DND-41 (cell line): ENCODE results near the gene ETFA.

ENCODE experiments used
- ATAC-seq: fragments of 200-7000 bp; cut with Tn5 transposase; 3 replicates; pipeline ENCODE4 v1.9.1; 2021; ENCODE audit warnings: low read depth; ENCODE audit not compliant: insufficient read depth
- DNase-seq: peaks from one replicate; pipeline ENCODE4 v3.0.0-alpha.2; 2020
- H2AFZ ChIP-seq: 2 replicates; pipeline ENCODE4 v1.6.0; 2012; ENCODE audit warnings: low read depth, low read length
- H3K27ac ChIP-seq: 2 replicates; pipeline ENCODE4 v1.5.1; 2012; ENCODE audit warnings: low read length, inconsistent platforms
- H3K27me3 ChIP-seq: fragments of 200-600 bp; sonication (generic); 2 replicates; pipeline ENCODE4 v1.6.0; 2012; ENCODE audit warnings: low read length, mild to moderate bottlenecking, inconsistent platforms; ENCODE audit not compliant: insufficient read depth, poor library complexity
- H3K36me3 ChIP-seq: 2 replicates; pipeline ENCODE4 v1.5.1; 2012; ENCODE audit warnings: low read length, inconsistent platforms; ENCODE audit not compliant: insufficient read depth
- H3K4me1 ChIP-seq: 2 replicates; pipeline ENCODE4 v1.5.1; 2012; ENCODE audit warnings: mild to moderate bottlenecking, low read length; ENCODE audit not compliant: insufficient read depth
- H3K4me2 ChIP-seq: 2 replicates; pipeline ENCODE4 v1.6.0; 2012; ENCODE audit warnings: mild to moderate bottlenecking, moderate library complexity, low read length, inconsistent platforms; ENCODE audit not compliant: insufficient read depth
- H3K4me3 ChIP-seq, 2 experiments: fragments of 200-600 bp in 1 of 2; shearing (Covaris generic) in 1 of 2; 2 replicates each; pipeline ENCODE4 v1.5.1; 2012 to 2016; ENCODE audit warnings: inconsistent platforms in 2 of 2, low read length in 2 of 2, mild to moderate bottlenecking in 2 of 2, low read depth in 1 of 2, moderate library complexity in 1 of 2
- H3K79me2 ChIP-seq: 2 replicates; pipeline ENCODE4 v1.6.0; 2012; ENCODE audit warnings: low read length, inconsistent platforms; ENCODE audit not compliant: insufficient read depth
- H3K9ac ChIP-seq: 2 replicates; pipeline ENCODE4 v1.6.0; 2012; ENCODE audit warnings: low read depth, mild to moderate bottlenecking, inconsistent platforms, low read length, moderate library complexity
- H3K9me3 ChIP-seq: 2 replicates; pipeline ENCODE4 v1.5.1; 2012; ENCODE audit warnings: low read length, moderate library complexity, mild to moderate bottlenecking, inconsistent platforms; ENCODE audit not compliant: insufficient read depth, severe bottlenecking
- H4K20me1 ChIP-seq: 2 replicates; pipeline ENCODE4 v1.6.0; 2012; ENCODE audit warnings: low read length; ENCODE audit not compliant: insufficient read depth
- EZH2 ChIP-seq: IDR thresholded peaks from 3 replicates; pipeline ENCODE4 v1.6.1; 2012; ENCODE audit warnings: borderline replicate concordance, low read depth, mild to moderate bottlenecking, moderate library complexity, low read length, inconsistent platforms; ENCODE audit not compliant: severe bottlenecking
- TF ChIP-seq, protein P1 (sequence below): IDR thresholded peaks from 2 replicates; pipeline ENCODE4 v1.5.1; 2012; ENCODE audit warnings: borderline replicate concordance, low read length, moderate library complexity, mild to moderate bottlenecking; ENCODE audit not compliant: poor library complexity, severe bottlenecking; ENCODE audit errors: extremely low read depth

Gene ETFA

DNA sequence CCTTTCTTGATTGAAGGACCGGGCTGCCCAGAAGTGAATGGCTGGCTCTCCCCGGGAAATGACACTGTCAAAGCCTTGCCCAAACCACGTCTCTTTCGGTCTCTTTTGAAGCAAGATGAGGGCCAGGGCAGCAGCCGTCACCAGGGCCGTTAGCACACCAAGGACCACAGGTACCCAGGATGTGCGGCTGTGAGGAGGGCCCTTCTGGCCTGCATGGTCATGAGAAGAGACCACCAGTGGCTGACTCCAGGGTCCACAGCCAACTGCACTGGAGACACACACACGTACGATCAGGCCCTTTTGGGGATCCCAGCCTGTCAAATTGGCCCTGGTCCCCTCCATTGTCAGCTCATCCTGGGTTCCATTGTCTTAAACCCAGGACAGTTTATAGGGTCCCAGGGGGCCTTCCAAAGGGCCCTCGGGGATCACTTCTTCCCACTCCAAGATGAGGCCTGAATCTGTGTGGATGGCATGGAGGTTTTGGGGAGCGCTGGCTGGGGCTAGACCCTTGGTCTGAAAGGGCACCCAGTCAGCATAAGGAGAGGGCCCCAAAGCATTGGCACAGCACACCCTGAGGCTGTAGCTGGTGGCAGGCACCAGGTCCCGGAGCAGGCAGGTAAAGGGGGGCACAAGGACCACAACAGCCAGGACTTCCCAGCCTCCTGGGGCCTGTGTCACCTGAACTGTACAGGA, 50.9 kb downstream of the ETFA start:
- H3K27ac ChIP-seq = no peak overlapping the region
- H3K4me2 ChIP-seq = no peak overlapping the region
- H3K36me3 ChIP-seq = peaks cover 72% of the 10 kb centered on the region
- no peak overlapping the region for H3K4me3 ChIP-seq
- no peak for TF ChIP-seq EZH2
- TF ChIP-seq, protein P1, sequence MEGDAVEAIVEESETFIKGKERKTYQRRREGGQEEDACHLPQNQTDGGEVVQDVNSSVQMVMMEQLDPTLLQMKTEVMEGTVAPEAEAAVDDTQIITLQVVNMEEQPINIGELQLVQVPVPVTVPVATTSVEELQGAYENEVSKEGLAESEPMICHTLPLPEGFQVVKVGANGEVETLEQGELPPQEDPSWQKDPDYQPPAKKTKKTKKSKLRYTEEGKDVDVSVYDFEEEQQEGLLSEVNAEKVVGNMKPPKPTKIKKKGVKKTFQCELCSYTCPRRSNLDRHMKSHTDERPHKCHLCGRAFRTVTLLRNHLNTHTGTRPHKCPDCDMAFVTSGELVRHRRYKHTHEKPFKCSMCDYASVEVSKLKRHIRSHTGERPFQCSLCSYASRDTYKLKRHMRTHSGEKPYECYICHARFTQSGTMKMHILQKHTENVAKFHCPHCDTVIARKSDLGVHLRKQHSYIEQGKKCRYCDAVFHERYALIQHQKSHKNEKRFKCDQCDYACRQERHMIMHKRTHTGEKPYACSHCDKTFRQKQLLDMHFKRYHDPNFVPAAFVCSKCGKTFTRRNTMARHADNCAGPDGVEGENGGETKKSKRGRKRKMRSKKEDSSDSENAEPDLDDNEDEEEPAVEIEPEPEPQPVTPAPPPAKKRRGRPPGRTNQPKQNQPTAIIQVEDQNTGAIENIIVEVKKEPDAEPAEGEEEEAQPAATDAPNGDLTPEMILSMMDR = no peak
- H2AFZ ChIP-seq = no peak overlapping the region
- H3K9me3 ChIP-seq = peaks cover 32% of the 10 kb centered on the region
- DNase-seq (no peak), ATAC-seq (no peak)
- no peaks in the 10 kb centered on the region for H3K4me1 ChIP-seq
- no peak overlapping the region for H3K9ac ChIP-seq
- no peaks in the 10 kb centered on the region for H3K27me3 ChIP-seq
- no peaks in the 10 kb centered on the region for H3K79me2 ChIP-seq
- H4K20me1 ChIP-seq = no peaks in the 10 kb centered on the region

DNA sequence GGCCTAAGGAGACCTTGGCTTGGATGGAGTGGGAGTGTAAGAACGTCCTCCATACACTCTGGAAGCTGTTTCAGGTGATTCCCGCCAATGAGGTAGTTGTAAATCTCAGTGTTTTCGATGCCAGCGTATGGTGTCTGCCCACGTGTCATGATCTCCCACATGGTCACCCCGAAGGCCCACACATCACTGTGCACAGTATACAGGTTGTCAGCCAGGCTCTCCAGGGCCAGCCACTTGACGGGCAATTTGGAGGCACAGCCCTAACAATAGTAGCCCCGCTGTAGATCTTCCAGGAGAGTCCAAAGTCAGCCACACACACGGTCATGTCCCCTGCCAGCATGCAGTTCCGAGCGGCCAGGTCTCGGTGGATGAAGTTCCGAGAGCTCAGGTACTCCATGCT, 51.9 kb downstream of the ETFA start:
- Histone ChIP-seq H3K27ac (no peak overlapping the region), H2AFZ (no peak overlapping the region), H3K4me2 (no peak overlapping the region), H3K4me3 (no peak overlapping the region), H3K4me1 (no peaks in the 10 kb centered on the region), H3K79me2 (no peaks in the 10 kb centered on the region), H4K20me1 (no peaks in the 10 kb centered on the region), H3K9ac (no peak overlapping the region), H3K36me3 (peaks cover 62% of the 10 kb centered on the region), H3K9me3 (peaks cover 26% of the 10 kb centered on the region), H3K27me3 (no peaks in the 10 kb centered on the region)
- TF ChIP-seq, protein P1 = no peak
- TF ChIP-seq EZH2 = no peak
- DNase-seq (no peak), ATAC-seq (no peak)

DNA sequence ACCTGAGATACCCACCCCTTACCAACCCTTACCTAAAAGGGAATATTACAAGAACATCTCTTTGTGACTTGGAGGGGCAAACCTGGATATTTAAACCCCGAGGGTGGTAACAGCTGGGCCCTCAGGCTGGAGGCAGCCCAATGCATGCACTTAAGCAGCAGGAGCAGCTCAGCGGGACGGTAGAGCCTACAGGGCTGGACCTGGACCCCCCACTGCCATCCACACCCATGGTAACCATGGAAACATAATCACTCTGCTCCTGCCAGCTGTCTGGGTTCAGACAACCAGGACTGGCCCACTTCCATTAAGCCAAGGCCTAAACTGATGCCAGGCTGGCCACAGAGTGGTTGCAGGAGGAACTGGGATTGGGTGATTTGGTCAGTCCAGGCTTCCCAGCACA, 52.8 kb downstream of the ETFA start:
- H3K9ac ChIP-seq = no peak overlapping the region
- H3K79me2 ChIP-seq = no peaks in the 10 kb centered on the region
- H3K9me3 ChIP-seq = peaks cover 17% of the 10 kb centered on the region
- TF ChIP-seq, protein P1 = no peak
- TF ChIP-seq EZH2 = no peak
- no peak overlapping the region for H3K4me3 ChIP-seq
- no peaks in the 10 kb centered on the region for H3K27me3 ChIP-seq
- no peak overlapping the region for H3K4me2 ChIP-seq
- no peaks in the 10 kb centered on the region for H4K20me1 ChIP-seq
- H3K36me3 ChIP-seq = peaks cover 57% of the 10 kb centered on the region
- H3K27ac ChIP-seq = no peak overlapping the region
- DNase-seq = no peak
- ATAC-seq = no peak
- no peak overlapping the region for H2AFZ ChIP-seq
- H3K4me1 ChIP-seq = no peaks in the 10 kb centered on the region
